ENCODE results near the gene PRDM1.
A peak's percentile ranks its signal among the peaks of the same experiment; 100 is the strongest.

The PRDM1 gene

GRCh38 chr6:106085984-106086813 is at the start of gene PRDM1:
Gene PRDM1 (plus strand): TSS chr6:106086336. CDS start chr6:106086554, 218 bp downstream.
- DNase-seq: peak; percentile 74 to 80

GRCh38 chr6:106037060-106037459 is 49.1 kb upstream of the PRDM1 start:
- DNase-seq: no peak

- DNase-seq: no peak
Observed at GRCh38 chr6:106039897-106040592, 46.1 kb upstream of the PRDM1 start.

GRCh38 chr6:106044151-106044550 is 42.0 kb upstream of the PRDM1 start:
- DNase-seq: no peak

GRCh38 chr6:106045077-106045476 is 41.1 kb upstream of the PRDM1 start:
- DNase-seq: no peak

- no peak for DNase-seq
Observed at GRCh38 chr6:106046116-106046853, 39.9 kb upstream of the PRDM1 start.

- DNase-seq: no peak
Observed at GRCh38 chr6:106046854-106047200, 39.3 kb upstream of the PRDM1 start.

GRCh38 chr6:106048336-106048735 is 37.8 kb upstream of the PRDM1 start:
- no peak for DNase-seq

- no peak for DNase-seq
Observed at GRCh38 chr6:106050538-106050937, 35.6 kb upstream of the PRDM1 start.

GRCh38 chr6:106051226-106051625 is 34.9 kb upstream of the PRDM1 start:
- DNase-seq: no peak

GRCh38 chr6:106053484-106054205 is 32.5 kb upstream of the PRDM1 start:
- DNase-seq: no peak

GRCh38 chr6:106055489-106055888 is 30.6 kb upstream of the PRDM1 start:
- no peak for DNase-seq

GRCh38 chr6:106056060-106056745 is 29.9 kb upstream of the PRDM1 start:
- peak; percentile 4 to 12 for DNase-seq

GRCh38 chr6:106056746-106057390 is 29.3 kb upstream of the PRDM1 start:
- DNase-seq: no peak

GRCh38 chr6:106059331-106059730 is 26.8 kb upstream of the PRDM1 start:
- no peak for DNase-seq

GRCh38 chr6:106060167-106060566 is 26.0 kb upstream of the PRDM1 start:
- DNase-seq: no peak

- no peak for DNase-seq
Observed at GRCh38 chr6:106063448-106063850, 22.7 kb upstream of the PRDM1 start.

GRCh38 chr6:106064142-106064541 is 22.0 kb upstream of the PRDM1 start:
- DNase-seq: no peak

- no peak for DNase-seq
Observed at GRCh38 chr6:106064756-106065155, 21.4 kb upstream of the PRDM1 start.

- no peak for DNase-seq
Observed at GRCh38 chr6:106066989-106067388, 19.1 kb upstream of the PRDM1 start.

GRCh38 chr6:106069478-106069877 is 16.7 kb upstream of the PRDM1 start:
- no peak for DNase-seq

GRCh38 chr6:106070636-106071035 is 15.5 kb upstream of the PRDM1 start:
- DNase-seq: no peak
